HG03432 (cell line): ENCODE results near the gene DSCAML1.

Experiments used
- ATAC-seq: cut with Tn5 transposase; IDR thresholded peaks from one replicate; pipeline ENCODE4 v1.9.1; 2021; ENCODE audit warnings: mild to moderate bottlenecking, moderate library complexity; ENCODE audit not compliant: unreplicated experiment

Gene DSCAML1

GRCh38 chr11:117562136-117562535 lies 234.9 kb downstream of the DSCAML1 start:
- no peak for ATAC-seq

DNA sequence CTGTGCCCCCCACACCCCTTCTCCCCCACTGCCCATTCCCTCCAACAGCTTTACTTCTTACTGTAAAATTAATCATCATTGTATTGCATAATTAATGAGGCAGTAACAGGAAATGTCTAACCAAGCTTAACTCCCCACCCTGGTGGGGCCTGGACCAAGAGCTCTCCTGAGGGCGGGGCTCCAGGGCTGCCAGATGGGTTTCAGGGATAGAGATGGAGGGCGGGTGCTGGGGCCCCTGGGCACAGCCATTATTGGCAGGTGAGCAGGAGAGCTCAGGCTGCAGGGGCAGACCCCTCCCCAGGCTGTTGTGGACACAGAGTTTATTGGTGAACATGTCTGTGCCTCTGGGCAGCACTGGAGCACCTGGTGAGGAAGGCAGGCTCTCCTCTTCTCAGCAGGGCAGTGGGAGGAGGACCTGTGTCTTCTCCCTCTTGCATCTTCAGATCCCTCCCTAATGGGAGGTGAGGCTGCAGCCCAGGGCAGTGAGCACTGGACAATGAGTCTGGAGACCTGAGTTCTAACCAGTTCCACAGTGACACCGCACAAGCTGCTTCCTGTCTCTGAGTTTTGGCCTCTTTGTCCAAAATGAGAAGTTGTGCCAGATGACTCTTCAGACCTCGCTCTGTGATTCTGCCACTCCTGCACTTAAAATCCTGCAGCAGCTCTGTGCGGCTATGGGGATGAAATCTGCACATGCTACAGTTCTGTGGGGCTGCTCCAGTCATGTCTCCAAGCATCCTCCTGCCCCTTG lies 236.1 kb downstream of the DSCAML1 start:
- ATAC-seq: no peak

GRCh38 chr11:117559698-117560097 lies 237.3 kb downstream of the DSCAML1 start:
- no peak for ATAC-seq

DNA sequence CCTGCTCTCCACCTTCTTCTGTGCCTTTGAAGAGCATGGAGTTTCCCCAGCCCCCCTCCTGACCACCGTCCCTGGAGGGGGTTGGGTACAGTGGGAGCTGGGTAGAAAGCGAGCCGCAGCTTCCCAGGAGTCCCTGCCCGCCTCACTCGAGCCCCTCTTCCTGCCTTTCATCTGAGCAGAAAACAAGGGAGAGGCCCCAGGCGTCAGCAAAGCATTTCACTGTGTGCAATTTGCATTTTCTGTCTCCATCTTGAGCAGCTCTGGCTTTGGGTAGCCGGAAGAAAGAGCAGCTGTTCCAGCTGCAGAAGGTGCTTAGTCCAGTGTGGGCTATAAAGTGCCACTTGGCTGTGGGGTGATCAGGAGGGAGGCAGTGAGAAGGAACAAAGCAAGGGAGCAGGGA lies 239.7 kb downstream of the DSCAML1 start:
- ATAC-seq: no peak

GRCh38 chr11:117554601-117555333 lies 242.2 kb downstream of the DSCAML1 start:
- no peak for ATAC-seq

- no peak for ATAC-seq
Measured at GRCh38 chr11:117552626-117553025, 244.4 kb downstream of the DSCAML1 start.

DNA sequence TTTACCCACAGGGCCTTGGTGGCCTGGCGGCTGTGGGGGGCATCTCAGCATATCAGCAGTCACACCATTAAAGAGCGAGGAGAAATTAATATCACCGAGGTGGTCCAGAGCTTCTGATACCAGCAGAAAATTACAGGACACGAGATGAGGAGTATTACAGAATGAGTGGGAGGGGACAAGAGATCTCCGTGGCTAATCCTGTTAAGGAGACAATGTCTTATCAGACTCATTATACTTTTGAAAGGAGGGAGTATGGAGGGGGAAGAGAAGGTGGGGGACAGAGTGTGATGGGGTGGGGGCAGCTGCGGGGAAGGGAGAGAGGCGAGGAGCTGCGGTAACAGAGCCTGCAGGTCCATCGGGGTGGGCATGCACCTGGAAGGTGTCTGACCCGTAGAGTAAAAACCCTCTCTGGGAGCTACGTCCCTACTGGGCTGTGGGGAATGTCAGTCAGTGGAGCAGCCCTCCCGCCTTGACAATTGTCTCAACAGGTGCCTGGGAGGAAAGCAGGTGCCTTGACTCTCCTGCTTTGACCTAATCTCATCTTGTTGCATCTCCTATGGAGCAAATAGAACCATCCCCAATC lies 245.2 kb downstream of the DSCAML1 start:
- ATAC-seq: no peak

DNA sequence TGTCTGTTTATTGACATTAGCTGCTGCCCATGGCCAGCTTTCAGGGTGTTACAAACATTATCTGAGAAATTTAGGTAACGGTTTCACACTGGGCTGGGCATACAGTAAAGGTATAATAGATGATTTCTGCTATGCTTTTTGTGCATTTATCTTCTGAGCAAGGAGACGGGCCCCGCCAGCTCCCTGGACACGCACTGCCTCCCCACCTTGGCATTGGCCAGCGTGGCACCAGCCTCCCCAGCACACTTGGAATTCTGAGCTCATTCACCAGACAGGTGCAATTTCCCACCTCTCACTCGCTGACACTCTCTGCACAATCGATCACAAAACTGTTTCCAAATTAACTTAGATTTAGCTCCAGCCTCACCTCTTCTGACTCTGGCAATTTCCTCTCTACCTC lies 246.6 kb downstream of the DSCAML1 start:
- ATAC-seq: no peak

DNA sequence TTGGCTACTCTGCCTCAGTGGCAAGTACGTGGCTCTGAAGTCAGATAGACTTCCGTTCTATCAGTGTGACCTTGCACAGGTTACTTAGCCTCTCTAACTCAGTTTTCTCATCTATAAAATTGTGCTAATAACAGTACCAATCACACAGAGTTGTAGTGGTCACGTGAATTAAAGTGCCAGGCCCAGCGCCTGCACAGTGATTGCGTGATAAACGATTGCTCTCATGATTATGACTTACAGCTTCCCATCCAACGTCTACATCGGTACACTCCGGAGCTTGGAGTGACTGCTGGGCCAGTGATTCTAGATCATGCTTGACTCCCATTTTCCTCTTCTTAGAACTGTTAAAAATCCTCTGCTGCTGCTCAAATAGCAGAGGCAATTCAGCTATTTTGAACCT lies 247.6 kb downstream of the DSCAML1 start:
- ATAC-seq: no peak

GRCh38 chr11:117548876-117549275 lies 248.1 kb downstream of the DSCAML1 start:
- ATAC-seq: no peak

DNA sequence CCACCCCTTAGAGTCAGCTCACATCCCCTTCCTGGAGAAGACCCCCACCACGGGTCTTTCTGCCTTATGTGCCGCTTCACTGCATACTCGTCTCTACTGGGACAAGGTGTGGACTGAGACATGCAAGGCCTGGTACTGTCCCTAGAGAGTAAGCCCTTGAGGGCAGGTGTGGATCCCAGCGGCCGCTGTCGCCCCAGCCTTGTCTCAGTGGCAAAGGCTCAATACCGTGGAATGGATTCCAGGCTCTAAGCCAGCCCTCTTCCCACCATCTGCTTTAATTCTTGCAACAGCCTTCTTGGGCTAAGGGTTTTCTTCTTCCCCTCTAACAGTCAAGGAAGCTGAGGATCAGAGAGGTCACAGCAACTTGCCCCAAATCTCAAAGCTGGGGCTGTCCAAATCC lies 249.1 kb downstream of the DSCAML1 start:
- no peak for ATAC-seq

DNA sequence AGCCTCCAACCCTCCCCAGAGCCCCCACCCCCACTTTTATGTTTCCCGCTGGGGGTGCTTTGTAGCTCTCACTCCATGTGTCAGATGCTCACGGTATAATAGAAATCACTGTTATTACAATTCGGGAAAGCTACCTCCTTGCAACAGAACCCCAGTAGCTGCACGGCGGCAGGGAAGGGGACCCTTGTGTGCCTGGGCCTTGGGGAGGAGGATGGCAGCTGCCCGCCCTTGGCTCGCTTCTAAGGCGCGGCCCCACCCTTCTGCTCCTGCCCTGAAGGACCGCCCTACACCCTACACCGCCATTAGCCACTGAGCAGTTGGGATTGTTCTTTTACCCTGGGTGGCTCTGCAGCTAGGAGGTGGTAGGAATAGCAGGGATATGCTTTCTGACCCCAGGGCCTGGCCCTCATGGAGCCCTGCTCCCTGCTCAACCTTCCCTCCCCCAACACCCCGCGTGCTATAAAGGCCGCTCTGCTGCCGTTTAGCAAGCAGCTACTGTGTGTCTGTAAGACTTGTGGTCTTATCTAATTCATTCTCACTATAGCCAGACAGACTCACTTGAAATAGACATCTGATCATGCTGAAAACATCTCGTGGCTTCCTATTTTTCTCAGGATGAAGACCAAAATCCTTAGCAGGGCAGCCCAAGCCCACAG lies 249.7 kb downstream of the DSCAML1 start:
- no peak for ATAC-seq

DNA sequence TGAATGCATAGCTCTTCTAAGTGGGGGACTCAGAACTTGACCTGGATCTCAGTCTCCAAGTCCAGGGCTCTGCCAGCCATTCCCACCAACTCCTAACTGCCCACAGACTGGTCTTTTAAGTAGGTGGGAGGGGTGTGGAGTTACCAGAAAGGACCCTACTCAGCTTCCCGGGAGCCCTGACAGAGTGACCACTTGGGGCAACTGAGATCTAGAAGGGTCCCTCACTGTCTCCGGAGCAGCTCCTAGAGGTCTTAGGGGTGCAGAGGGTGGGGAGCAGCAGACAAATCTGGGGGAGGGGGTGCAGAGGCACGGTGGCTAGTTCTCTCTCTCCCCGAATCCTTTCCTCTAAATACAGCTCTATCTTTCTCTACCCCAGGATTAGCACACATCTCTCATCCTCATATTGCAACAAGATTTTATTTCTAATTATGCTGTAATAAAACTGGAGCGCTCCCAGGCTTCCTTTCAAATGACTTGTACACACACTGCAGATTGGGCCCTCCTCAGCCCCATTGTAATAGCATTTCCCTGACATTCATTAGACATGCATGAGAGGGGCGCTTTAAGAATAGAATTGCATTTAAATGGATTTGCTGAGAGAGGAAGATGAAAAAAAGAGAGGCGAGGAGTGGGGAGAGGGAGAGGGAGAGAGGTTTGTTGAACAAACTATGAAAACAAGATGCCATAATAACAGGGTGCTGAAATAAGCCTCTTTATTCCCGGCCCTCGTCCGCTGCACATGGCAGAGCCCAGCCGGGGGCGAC lies 250.4 kb downstream of the DSCAML1 start:
- no peak for ATAC-seq

DNA sequence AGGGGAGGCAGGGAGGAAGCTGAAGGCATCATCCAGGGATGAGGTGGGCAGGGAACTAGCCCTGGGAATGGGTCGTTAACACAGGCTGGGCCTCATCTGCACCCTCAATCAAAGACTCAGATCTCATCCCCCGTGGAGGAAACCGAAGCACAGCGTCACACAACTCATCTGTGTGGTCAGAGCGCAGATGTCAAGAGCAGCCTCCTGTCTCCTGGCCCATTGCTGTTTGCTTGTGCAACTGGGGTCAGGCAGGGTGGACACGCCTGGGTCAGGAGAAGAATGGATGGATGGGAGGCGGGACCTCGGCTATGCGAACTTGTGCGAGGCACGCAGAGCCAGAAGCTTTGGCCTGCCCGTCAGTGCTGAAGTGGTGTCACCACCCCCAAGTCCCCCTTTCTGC lies 251.3 kb downstream of the DSCAML1 start:
- ATAC-seq: no peak

- ATAC-seq: no peak
Measured at GRCh38 chr11:117544130-117544800, 252.8 kb downstream of the DSCAML1 start.

DNA sequence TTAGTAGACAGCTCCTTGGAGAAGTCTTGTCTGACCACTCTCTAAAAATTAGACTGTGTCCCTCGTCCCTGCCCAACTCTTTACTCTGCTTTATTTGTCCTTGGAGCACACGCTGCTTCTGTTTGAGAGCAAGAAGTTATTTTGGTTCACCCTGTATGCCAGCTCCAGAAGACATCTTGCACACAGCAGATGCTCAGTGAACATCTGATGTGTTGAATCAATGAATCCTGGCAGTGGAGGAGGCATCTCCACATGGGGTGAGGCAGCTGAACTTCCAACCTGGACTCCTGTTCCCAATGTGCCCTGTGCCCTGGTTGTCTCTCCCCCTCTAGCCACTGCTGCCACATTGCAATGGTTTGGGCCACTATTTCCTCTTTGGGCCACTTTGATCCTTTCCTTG lies 255.8 kb downstream of the DSCAML1 start:
- no peak for ATAC-seq

GRCh38 chr11:117538263-117539135 lies 258.5 kb downstream of the DSCAML1 start:
- ATAC-seq: no peak

- no peak for ATAC-seq
Measured at GRCh38 chr11:117535850-117536411, 261.1 kb downstream of the DSCAML1 start.
